ENCODE measurements around the gene MTSS2.

- no peak for TF ChIP-seq CTCF (IDR thresholded peaks at IDR 0.05; ENCODE audit: poor library complexity)
- no peak for TF ChIP-seq EZH2 (IDR thresholded peaks at IDR 0.05; ENCODE audit: borderline replicate concordance)
- no peak for TF ChIP-seq EZH2phosphoT487 (IDR thresholded peaks at IDR 0.05; ENCODE audit: low read depth, severe bottlenecking, unreplicated experiment)
These were observed 9.6 kb upstream of the MTSS2 start for GRCh38 chr16:70695331-70696070.

Data from hepatocyte (in vitro differentiated cells).